WTC11 (cell line): ENCODE data around the gene ATP6V1C2. TPM values are rescaled to one million over a fixed set of nuclear protein-coding genes. Genes with fewer than 3 reads are reported as not detected.

Experiments used
- ATAC-seq: fragments of 200-7000 bp; cut with Tn5 transposase; 2 replicates; pipeline ENCODE4 v1.10.0; 2021; ENCODE audit warnings: mild to moderate bottlenecking, moderate library complexity
- CTCF ChIA-PET: fragments of 300-600 bp; sonication (Branson Sonifier 250); formaldehyde crosslinking; loops from one replicate; lab custom pipeline; 2021; ENCODE audit warnings: antibody characterized with exemption; lab: Charles Lee
- POLR2A ChIA-PET: fragments of 350-600 bp; sonication (Branson Sonifier 250); formaldehyde crosslinking; loops from one replicate; lab custom pipeline; 2021; ENCODE audit warnings: antibody characterized with exemption; lab: Charles Lee
- DNase-seq: peaks from one replicate; pipeline ENCODE4 v3.0.0; 2021; ENCODE audit warnings: low spot score
- H3K27ac Mint-ChIP-seq: 2 replicates; pipeline ENCODE4 v1.8.0; 2021; ENCODE audit warnings: mixed read lengths
- H3K27me3 Mint-ChIP-seq: 2 replicates; pipeline ENCODE4 v1.8.0; 2021; ENCODE audit warnings: low read depth, mild to moderate bottlenecking, moderate library complexity, mixed read lengths
- H3K36me3 Mint-ChIP-seq: 2 replicates; pipeline ENCODE4 v1.8.0; 2021; ENCODE audit warnings: mixed read lengths
- H3K4me1 Mint-ChIP-seq: 2 replicates; pipeline ENCODE4 v1.8.0; 2022; ENCODE audit warnings: mixed read lengths
- H3K4me3 Mint-ChIP-seq: 2 replicates; pipeline ENCODE4 v1.8.0; 2021; ENCODE audit warnings: mild to moderate bottlenecking, moderate library complexity, mixed read lengths
- H3K9me3 Mint-ChIP-seq: 2 replicates; pipeline ENCODE4 v1.8.0; 2021; ENCODE audit warnings: mixed read lengths
- ATF1 ChIP-seq: sonication (generic); formaldehyde crosslinking; IDR thresholded peaks from 2 replicates; pipeline ENCODE4 v1.8.1; 2023; ENCODE audit warnings: mild to moderate bottlenecking, moderate library complexity, missing genetic modification reagents
- CBFB ChIP-seq: sonication (generic); formaldehyde crosslinking; IDR thresholded peaks from 2 replicates; pipeline ENCODE4 v1.8.1; 2022; ENCODE audit warnings: mild to moderate bottlenecking, low read depth, missing genetic modification reagents
- CDX4 ChIP-seq: fragments of 250-450 bp; sonication (Bioruptor Pico); IDR thresholded peaks from 2 replicates; pipeline ENCODE4 v1.9.0; 2021; ENCODE audit warnings: moderate library complexity, mild to moderate bottlenecking, inconsistent platforms, borderline replicate concordance
- CREB1 ChIP-seq: sonication (generic); formaldehyde crosslinking; IDR thresholded peaks from 2 replicates; pipeline ENCODE4 v1.8.0; 2023; ENCODE audit warnings: mild to moderate bottlenecking, missing genetic modification reagents
- EMX1 ChIP-seq: fragments of 250-450 bp; sonication (Bioruptor Pico); IDR thresholded peaks from 2 replicates; pipeline ENCODE4 v1.8.0; 2021; ENCODE audit warnings: mild to moderate bottlenecking
- FOXP4 ChIP-seq: sonication (generic); formaldehyde crosslinking; IDR thresholded peaks from 2 replicates; pipeline ENCODE4 v1.8.0; 2022; ENCODE audit warnings: mild to moderate bottlenecking, missing genetic modification reagents
- GABPB1 ChIP-seq: sonication (generic); formaldehyde crosslinking; IDR thresholded peaks from 2 replicates; pipeline ENCODE4 v1.8.1; 2023; ENCODE audit warnings: mild to moderate bottlenecking, missing genetic modification reagents
- MAX ChIP-seq: sonication (generic); formaldehyde crosslinking; IDR thresholded peaks from 2 replicates; pipeline ENCODE4 v1.8.0; 2022; ENCODE audit warnings: mild to moderate bottlenecking, missing genetic modification reagents
- MLX ChIP-seq: sonication (generic); formaldehyde crosslinking; IDR thresholded peaks from 2 replicates; pipeline ENCODE4 v1.8.1; 2023; ENCODE audit warnings: mild to moderate bottlenecking, missing genetic modification reagents, moderate library complexity
- NFE2L1 ChIP-seq: sonication (generic); formaldehyde crosslinking; IDR thresholded peaks from 2 replicates; pipeline ENCODE4 v1.8.1; 2023; ENCODE audit warnings: missing genetic modification reagents
- OVOL2 ChIP-seq: fragments of 250-450 bp; sonication (Bioruptor Pico); IDR thresholded peaks from 2 replicates; pipeline ENCODE4 v1.9.0; 2021; ENCODE audit warnings: mild to moderate bottlenecking, borderline replicate concordance
- PREB ChIP-seq: sonication (generic); formaldehyde crosslinking; IDR thresholded peaks from 2 replicates; pipeline ENCODE4 v1.8.1; 2022; ENCODE audit warnings: mild to moderate bottlenecking, missing genetic modification reagents, moderate library complexity, borderline replicate concordance
- RORB ChIP-seq: fragments of 250-450 bp; sonication (Bioruptor Pico); IDR thresholded peaks from 2 replicates; pipeline ENCODE4 v1.9.0; 2021; ENCODE audit warnings: mild to moderate bottlenecking
- TP53 ChIP-seq: sonication (generic); formaldehyde crosslinking; IDR thresholded peaks from 2 replicates; pipeline ENCODE4 v1.8.1; 2023; ENCODE audit warnings: mild to moderate bottlenecking, missing genetic modification reagents
- ZNF263 ChIP-seq: sonication (generic); formaldehyde crosslinking; IDR thresholded peaks from 2 replicates; pipeline ENCODE4 v1.8.1; 2022; ENCODE audit warnings: low read depth, mild to moderate bottlenecking, moderate library complexity, missing genetic modification reagents
- ZNF671 ChIP-seq: fragments of 250-450 bp; sonication (Bioruptor Pico); IDR thresholded peaks from 2 replicates; pipeline ENCODE4 v1.8.0; 2021; ENCODE audit warnings: mild to moderate bottlenecking
- total RNA-seq: library from RNA; stranded (reverse); gene quantifications from 3 replicates; pipeline ENCODE4 v1.2.3, GENCODE V29; 2021

ATP6V1C2 gene
- total RNA-seq, 1 experiment from 2014 or later, result 0.42 TPM

GRCh38 chr2:10704034-10704594 lies 17.3 kb upstream of the ATP6V1C2 start:
- H3K4me3 Mint-ChIP-seq, result no peak overlapping the region
- H3K27ac Mint-ChIP-seq, result no peak overlapping the region
- H3K9me3 Mint-ChIP-seq, result no peaks in the 10 kb centered on the region
- DNase-seq (no peak), ATAC-seq (no peak)
- TF ChIP-seq MLX (CRISPR knock-in tag), result no peak
- TF ChIP-seq, all 79 proteins: peak for 0
- Mint-ChIP-seq H3K27me3 (peaks cover 3% of the 10 kb centered on the region; the same call in 1 of the 2 replicates), H3K4me1 (peaks cover 5% of the 10 kb centered on the region; the same call in 1 of the 2 replicates), H3K36me3 (no peaks in the 10 kb centered on the region)
- ChIA-PET POLR2A (no interaction called here), CTCF (interaction anchor here (1.3 kb wide), 1 partner anchor 18 kb away, joined by 4 read pairs; the partner anchor contains the start of gene ATP6V1C2)

GRCh38 chr2:10706033-10706432 lies 15.4 kb upstream of the ATP6V1C2 start:
- Mint-ChIP-seq H3K27me3 (peaks cover 3% of the 10 kb centered on the region; the same call in 1 of the 2 replicates), H3K4me3 (no peak overlapping the region), H3K9me3 (no peaks in the 10 kb centered on the region), H3K27ac (no peak overlapping the region), H3K4me1 (peaks cover 8% of the 10 kb centered on the region; the same call in 1 of the 2 replicates), H3K36me3 (no peaks in the 10 kb centered on the region)
- POLR2A ChIA-PET, result no interaction called here
- TF ChIP-seq ATF1 (CRISPR knock-in tag), result no peak
- no peak for TF ChIP-seq CREB1
- TF ChIP-seq FOXP4, result no peak
- no peak for TF ChIP-seq OVOL2 (CRISPR knock-in tag)
- no peak for TF ChIP-seq PREB (CRISPR knock-in tag)
- TF ChIP-seq RORB (CRISPR knock-in tag), result no peak
- TF ChIP-seq MAX (CRISPR knock-in tag), result no peak
- TF ChIP-seq TP53, result no peak
- TF ChIP-seq CBFB (CRISPR knock-in tag), result no peak
- TF ChIP-seq EMX1 (CRISPR knock-in tag), result no peak
- DNase-seq, result no peak
- no peak for ATAC-seq
- CTCF ChIA-PET, result no interaction called here

GRCh38 chr2:10707831-10708230 lies 13.6 kb upstream of the ATP6V1C2 start:
- TF ChIP-seq NFE2L1 (no peak), ZNF671 (CRISPR knock-in tag) (no peak), GABPB1 (CRISPR knock-in tag) (no peak), ZNF263 (CRISPR knock-in tag) (no peak), CDX4 (CRISPR knock-in tag) (no peak)
- TF ChIP-seq, all 79 proteins: peak for 0
- Mint-ChIP-seq H3K4me1 (peaks cover 10% of the 10 kb centered on the region), H3K4me3 (no peak overlapping the region), H3K9me3 (no peaks in the 10 kb centered on the region), H3K36me3 (no peaks in the 10 kb centered on the region), H3K27ac (no peak overlapping the region; the same call in 1 of the 2 replicates), H3K27me3 (peaks cover 3% of the 10 kb centered on the region; the same call in 1 of the 2 replicates)
- ATAC-seq (no peak), DNase-seq (no peak)
- CTCF ChIA-PET, result interaction anchor here (1.8 kb wide), 1 partner anchor 125 kb away, joined by 6 read pairs; no protein-coding TSS in a partner anchor
- POLR2A ChIA-PET, result no interaction called here
